HG03354 (cell line): ENCODE measurements around the gene SMIM36.
"Not testable (repeated sequence)": the region's sequence is repeated elsewhere in the genome, so short reads cannot be mapped to it uniquely, and the experiment has no call there.

Experiments
- ATAC-seq: cut with Tn5 transposase; IDR thresholded peaks from one replicate; pipeline ENCODE4 v1.9.1; 2021; ENCODE audit warnings: mild to moderate bottlenecking; ENCODE audit not compliant: unreplicated experiment, poor library complexity, severe bottlenecking

SMIM36 gene

GRCh38 chr17:55420067-55420775 is 91.0 kb downstream of the SMIM36 start:
- peak; percentile 34 for ATAC-seq

GRCh38 chr17:55418369-55419268 is 92.6 kb downstream of the SMIM36 start:
- ATAC-seq, result no peak

DNA sequence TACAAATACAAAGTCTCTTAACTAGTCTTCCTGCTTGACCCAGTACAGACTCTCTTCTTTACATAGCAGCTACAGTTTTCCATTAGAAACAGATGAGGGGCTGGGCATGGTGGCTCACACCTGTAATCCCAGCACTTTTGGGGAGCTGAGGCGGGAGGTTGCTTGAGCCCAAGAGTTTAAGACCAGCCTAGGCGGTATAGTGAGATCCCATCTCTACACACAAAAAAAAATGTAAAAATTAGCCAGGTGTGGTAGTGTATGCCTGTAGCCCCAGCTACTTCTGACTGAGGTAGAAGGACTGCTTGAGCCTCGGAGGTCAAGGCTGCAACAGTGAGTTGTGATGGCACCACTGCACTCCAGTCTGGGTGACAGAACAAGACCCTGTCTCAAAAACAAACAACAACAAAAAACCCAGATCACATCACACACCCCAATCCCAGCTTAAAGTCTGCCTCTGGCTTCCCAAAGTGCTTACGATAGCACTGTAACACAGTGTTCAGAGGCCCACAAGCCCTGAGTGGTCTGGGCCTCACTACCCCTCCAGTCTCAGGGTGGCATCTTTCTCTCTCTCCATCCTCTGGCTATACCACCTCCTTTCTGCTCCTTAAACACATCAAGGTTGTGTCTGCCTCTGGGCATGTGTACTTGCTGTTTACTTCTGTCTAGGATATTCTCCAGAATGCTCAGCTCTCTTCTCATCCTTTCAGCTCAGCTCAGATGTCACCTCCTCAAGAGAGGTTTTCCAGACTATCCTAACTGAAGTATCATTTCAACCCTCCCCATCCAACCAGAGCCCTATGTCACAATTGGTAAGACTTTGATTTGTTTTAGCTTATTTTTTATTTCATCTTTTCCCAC is 93.6 kb downstream of the SMIM36 start:
- no peak for ATAC-seq

GRCh38 chr17:55416470-55417052 is 94.7 kb downstream of the SMIM36 start:
- no peak for ATAC-seq

GRCh38 chr17:55416000-55416399 is 95.3 kb downstream of the SMIM36 start:
- ATAC-seq, result no peak

DNA sequence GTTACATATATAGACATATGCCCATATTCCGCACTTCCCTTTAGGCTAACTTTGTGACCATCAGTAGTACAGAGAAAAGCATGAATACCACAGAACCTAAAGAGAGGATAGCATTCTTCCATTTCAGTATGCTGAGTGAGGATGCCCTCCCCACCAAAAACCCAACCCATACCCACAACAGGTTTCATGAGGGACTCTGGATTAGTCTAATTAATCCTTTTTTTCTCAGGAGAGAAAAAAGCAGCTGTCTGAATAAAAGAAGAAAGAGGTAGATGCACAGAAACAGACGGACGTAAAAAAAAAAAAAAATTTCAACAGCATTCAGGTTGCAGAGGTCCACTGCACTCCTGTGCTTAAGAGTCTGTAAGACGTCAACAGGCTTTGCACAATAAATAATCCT is 96.3 kb downstream of the SMIM36 start:
- no peak for ATAC-seq

DNA sequence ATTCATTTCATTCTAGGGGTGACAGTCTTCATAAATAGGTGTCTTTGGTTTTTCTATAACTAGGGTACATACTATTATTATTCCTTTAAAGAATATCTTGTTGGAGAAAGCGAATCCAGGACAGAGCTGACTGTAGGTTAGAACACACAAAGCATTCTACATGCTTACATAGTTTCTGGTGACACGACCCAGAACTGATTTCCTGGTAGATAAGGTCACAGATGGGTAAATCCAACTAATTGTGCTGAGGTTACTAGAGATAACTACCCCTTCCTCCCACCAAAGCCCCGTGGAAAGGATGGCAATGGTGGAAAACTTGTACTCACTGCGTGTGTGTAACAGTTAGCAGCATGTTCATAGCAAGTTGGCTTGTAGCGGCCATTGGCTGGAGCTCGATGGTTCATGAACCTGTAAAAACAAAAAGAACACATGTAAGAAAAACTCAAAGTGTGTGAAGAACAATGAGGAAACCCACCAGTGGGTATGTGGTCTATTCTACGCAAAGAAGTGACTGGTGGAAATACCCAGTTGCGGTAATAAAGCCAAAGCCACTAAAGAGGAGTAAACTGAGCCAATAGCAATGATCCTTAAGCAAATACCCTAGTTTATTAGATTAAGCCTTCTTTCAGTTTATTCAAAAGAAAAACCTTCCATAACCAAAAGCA is 97.3 kb downstream of the SMIM36 start:
- ATAC-seq, result no peak

DNA sequence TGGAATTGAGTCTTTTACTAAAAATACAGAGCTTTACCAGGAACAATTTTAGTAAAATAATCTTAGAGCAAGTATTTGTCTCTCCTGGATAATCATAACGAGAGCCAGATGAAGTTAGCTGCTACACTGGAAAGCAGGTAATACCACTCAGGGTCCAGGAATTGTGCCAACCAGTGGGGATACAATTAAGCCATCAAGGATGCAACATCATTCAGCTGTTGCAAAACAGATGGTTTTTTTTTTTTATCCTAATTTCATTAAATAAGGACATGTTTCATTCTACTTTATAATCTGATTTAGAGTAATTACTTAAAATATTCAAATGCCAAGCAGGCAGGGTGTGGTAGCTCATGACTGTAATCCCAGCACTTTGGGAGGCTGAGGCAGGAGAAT is 99.8 kb downstream of the SMIM36 start:
- ATAC-seq, result no peak

GRCh38 chr17:55410722-55411462 is 100.4 kb downstream of the SMIM36 start:
- ATAC-seq, result no peak

DNA sequence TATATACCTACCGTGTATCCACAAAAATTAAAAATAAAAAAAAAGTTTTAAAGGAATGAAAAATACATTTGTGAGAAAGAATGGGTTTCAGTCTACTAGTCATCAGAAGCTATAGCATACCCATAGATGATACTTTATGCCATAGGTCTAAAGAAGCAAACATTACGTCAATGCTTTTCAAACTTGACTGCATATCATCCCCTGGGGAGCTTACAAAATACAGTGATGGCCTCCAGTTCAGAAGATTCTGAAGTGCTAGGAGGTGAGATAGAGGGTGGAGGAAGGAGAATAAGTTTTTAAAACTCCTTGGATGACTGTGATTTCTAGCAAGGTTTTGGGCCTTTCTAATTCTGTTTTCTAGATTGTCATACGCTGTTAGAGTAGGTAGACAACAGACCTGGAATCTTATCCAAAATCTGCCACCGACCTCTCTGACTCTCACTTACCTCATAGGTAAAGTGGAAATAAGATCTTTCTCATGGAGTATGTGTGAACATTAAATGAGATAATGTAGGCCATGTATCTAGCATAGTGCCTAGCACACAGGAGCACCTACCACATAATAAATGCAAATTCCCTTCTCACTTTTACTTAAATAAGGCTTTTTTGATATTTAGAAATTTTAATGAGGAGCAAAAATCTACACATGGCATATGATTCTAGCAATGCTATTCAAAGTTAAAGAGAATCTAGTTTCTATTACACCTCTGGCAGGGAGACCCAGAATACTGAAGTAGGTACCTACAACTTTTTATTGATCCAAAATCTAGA is 102.0 kb downstream of the SMIM36 start:
- ATAC-seq, result no peak

DNA sequence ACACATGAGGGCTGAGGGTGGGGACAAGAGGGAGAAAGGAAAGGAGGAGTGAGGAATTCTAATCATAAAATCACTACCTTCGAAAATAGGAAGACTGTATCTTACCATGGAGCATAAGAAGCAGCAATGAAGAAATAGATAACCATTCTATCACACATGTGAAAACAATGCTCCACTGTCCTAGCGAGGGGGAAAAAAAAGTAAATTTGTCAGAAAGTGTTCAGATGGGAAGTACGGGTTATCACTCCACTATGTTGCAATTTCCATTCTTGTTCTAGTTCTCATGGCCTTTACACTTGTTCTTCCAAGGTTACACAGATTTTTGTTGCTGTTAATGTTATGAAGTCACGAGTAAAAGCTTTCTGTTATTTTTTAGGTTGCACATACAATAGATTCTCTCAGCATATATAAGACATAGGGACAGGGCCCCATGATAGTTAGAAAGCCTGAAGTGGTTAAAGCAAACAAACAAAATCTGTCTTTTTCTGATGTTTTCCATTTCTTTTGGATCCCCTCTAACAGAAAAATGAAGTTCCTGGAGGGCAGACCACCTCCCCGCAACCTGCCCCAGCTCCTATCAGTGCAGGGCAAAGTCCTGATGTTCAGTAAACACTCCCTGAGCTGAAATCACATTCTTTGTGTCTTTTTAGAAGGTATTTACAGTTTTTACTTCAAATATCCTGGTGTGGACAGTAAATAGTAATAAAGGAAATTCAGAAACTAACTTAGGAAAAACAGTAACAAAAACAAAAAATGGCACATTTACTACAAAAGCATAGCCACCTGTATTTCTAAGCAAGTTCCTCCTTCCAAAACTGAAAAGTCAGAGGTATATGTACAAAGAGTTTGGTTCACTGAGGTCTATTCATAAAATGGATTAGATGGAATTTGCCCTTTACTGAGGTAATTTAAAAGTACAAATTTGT is 103.3 kb downstream of the SMIM36 start:
- no peak for ATAC-seq

- ATAC-seq, result no peak
Observed at GRCh38 chr17:55405600-55405999, 105.7 kb downstream of the SMIM36 start.

DNA sequence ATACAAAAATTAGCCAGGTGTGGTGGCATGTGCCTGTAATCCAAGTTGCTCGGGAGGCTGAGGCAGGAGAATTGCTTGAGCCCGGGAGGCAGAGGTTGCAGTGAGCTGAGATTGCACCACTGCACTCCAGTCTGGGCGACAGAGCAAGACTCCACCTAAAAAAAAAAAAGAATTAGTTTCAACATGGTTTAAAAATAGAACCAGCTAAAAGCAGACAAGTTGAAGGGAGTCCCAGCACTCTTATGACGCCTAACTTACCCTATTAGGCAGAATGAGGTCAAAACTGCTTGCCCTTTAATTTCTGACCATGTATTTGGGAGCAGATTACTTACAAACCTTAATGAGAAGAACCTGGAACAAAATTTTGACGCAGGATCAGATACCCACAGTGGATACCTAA is 107.1 kb downstream of the SMIM36 start:
- not testable (repeated sequence) for ATAC-seq

DNA sequence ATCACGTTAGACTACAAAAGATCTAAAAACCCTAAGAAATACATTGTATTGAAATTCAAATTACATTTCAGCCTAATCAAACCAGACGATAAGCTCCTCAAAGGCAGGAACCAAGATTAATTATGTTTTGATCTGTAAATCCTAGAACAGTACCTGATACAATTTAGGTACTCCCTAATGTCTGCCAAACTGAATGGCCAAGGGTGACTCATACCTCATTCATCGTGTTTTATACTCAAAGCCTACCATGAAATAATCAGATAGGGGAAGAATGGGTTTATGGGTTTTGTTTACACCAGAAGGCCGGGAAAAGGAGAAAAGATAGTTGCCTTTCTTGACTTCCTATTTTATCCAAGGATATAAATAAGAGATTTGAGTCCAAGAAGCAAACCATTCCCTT is 108.9 kb downstream of the SMIM36 start:
- ATAC-seq, result no peak
